ENCODE results near the gene KCNJ4. TPM values are rescaled to one million over a fixed set of nuclear protein-coding genes. Genes with fewer than 3 reads are reported as not detected.

The KCNJ4 gene
- total RNA-seq, 1 donor from 2014 or later, result 0.43 TPM

- H3K27me3 Mint-ChIP-seq (ENCODE audit: unreplicated experiment), result peaks cover 27% of the 10 kb centered on the region
- TF ChIP-seq CTCF (IDR thresholded peaks at IDR 0.05), result no peak
- no peaks in the 10 kb centered on the region for H3K9me3 Mint-ChIP-seq (ENCODE audit: unreplicated experiment)
- H3K4me3 Mint-ChIP-seq (ENCODE audit: unreplicated experiment), result no peak overlapping the region
- no peak overlapping the region for H3K27ac Mint-ChIP-seq (ENCODE audit: unreplicated experiment)
- H3K4me1 Mint-ChIP-seq (ENCODE audit: unreplicated experiment), result no peaks in the 10 kb centered on the region
- H3K36me3 Mint-ChIP-seq (ENCODE audit: unreplicated experiment), result no peaks in the 10 kb centered on the region
- DNase-seq (ENCODE audit: extremely low spot score, unreplicated experiment), result no peak
Measured at GRCh38 chr22:38442967-38443627, 11.9 kb downstream of the KCNJ4 start.

DNA sequence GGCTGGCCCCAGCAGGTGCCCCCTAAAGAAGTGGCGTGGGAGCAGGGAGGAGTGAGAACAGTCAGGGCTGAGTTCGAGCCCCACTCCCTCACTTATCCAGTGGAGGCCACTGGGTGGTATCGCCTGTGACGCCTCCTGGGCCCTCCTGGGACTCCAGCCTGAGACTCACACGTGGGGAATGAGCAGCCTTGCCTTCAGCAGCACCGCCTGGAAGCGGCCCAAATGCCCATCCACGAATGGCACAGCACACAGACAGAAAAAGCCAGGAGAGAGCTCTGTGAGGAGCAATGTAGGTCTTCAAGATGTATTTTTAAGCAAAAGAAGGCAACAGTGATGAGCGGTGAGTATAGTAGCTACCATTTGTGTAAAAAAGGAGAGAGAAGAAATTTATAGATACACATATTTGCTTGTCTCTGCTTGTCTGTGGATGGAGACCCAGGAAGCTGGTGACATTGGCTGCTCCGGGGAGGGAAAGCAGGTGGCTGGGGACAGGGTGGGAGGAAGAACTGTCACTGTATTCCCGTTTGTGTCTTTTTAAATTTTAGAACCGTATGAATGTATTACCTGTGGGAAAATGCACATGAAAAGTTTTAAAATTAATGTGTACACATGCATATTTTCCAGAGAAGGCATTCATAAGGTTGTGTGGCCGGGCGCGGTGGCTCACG lies 13.2 kb downstream of the KCNJ4 start:
- H3K27me3 Mint-ChIP-seq (ENCODE audit: unreplicated experiment), result peaks cover 29% of the 10 kb centered on the region
- no peak for DNase-seq (ENCODE audit: extremely low spot score, unreplicated experiment)
- no peaks in the 10 kb centered on the region for H3K9me3 Mint-ChIP-seq (ENCODE audit: unreplicated experiment)
- no peak overlapping the region for H3K4me3 Mint-ChIP-seq (ENCODE audit: unreplicated experiment)
- TF ChIP-seq CTCF (IDR thresholded peaks at IDR 0.05), result no peak
- H3K27ac Mint-ChIP-seq (ENCODE audit: unreplicated experiment), result no peak overlapping the region
- H3K36me3 Mint-ChIP-seq (ENCODE audit: unreplicated experiment), result no peaks in the 10 kb centered on the region
- H3K4me1 Mint-ChIP-seq (ENCODE audit: unreplicated experiment), result no peaks in the 10 kb centered on the region

DNA sequence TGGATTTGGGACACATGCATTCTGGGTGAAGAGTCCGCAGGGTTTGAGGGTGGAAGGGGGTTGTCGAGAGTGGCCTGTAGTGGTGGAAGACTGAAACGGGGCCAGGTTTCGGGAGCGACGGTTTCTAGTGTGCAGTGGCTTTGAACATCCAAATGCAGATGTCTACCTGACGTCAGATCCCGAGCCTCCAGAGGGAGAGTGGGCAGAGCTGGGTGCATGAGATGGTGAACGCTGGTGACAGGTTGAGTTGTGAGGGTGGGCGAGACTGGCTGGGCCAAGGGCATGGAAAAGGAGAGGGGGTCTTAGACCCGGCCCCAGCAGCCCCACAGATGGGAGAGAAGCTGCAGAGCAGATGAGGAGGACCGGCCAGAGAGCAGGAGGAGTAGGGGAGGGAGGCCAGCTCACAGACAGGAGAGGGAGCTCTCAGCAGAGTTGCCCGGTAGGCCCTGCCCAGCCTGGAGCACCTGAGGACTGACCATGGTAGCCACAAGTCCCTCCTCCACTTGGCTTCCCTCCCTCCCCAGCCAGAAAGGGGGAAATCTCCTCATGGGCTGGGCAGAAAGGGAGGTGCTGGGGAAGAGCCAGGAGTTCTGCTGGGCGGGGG lies 14.2 kb downstream of the KCNJ4 start:
- H3K4me1 Mint-ChIP-seq (ENCODE audit: unreplicated experiment), result no peaks in the 10 kb centered on the region
- no peaks in the 10 kb centered on the region for H3K9me3 Mint-ChIP-seq (ENCODE audit: unreplicated experiment)
- no peak overlapping the region for H3K27ac Mint-ChIP-seq (ENCODE audit: unreplicated experiment)
- peaks cover 29% of the 10 kb centered on the region for H3K27me3 Mint-ChIP-seq (ENCODE audit: unreplicated experiment)
- no peak for DNase-seq (ENCODE audit: extremely low spot score, unreplicated experiment)
- no peak for TF ChIP-seq CTCF (IDR thresholded peaks at IDR 0.05)
- no peaks in the 10 kb centered on the region for H3K36me3 Mint-ChIP-seq (ENCODE audit: unreplicated experiment)
- no peak overlapping the region for H3K4me3 Mint-ChIP-seq (ENCODE audit: unreplicated experiment)

DNA sequence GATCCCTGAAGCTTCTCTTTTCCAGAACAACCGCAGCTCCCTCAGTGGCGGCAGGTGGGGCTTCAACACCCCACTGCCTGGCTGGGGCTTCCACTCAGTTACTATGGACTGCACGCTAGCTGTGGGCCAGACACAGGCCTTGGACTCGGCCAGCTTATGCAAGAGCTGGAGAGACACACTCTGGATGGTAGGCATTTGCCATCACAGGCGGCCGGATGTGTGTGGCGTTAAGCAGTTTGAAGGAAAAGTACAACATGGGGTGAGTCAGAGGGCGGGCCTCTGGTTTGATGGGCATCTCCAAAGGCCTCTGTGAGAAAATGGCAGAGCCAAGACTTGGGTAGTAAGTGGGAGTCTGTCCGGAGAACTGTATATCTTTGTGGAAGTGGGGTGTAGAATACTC lies 17.6 kb downstream of the KCNJ4 start:
- Mint-ChIP-seq H3K9me3 (ENCODE audit: unreplicated experiment) (no peaks in the 10 kb centered on the region), H3K27me3 (ENCODE audit: unreplicated experiment) (peaks cover 16% of the 10 kb centered on the region), H3K36me3 (ENCODE audit: unreplicated experiment) (no peaks in the 10 kb centered on the region), H3K4me3 (ENCODE audit: unreplicated experiment) (no peak overlapping the region), H3K4me1 (ENCODE audit: unreplicated experiment) (no peaks in the 10 kb centered on the region), H3K27ac (ENCODE audit: unreplicated experiment) (no peak overlapping the region)
- no peak for DNase-seq (ENCODE audit: extremely low spot score, unreplicated experiment)
- no peak for TF ChIP-seq CTCF (IDR thresholded peaks at IDR 0.05)

Data from osteocyte (in vitro differentiated cells).